ENCODE data around the gene ZNF853. TPM values are rescaled to one million over a fixed set of nuclear protein-coding genes. Genes with fewer than 3 reads are reported as not detected.
A peak's percentile ranks its signal among the peaks of the same experiment; 100 is the strongest.

Gene ZNF853
- total and polyA plus RNA-seq, 10 of the 15 experiments (the other 5 are each of a cell fraction or from before 2014, with no cell fraction given): 0.04 to 0.26 (median 0.05) TPM; not detected in 4

- TF ChIP-seq RAD51 (IDR thresholded peaks at IDR 0.05): no peak
- peak; percentile 26; the same call in 1 of the 2 replicates for TF ChIP-seq RUNX3 (IDR thresholded peaks at IDR 0.05; ENCODE audit: low read length)
- TF ChIP-seq YY1 (IDR thresholded peaks at IDR 0.05; ENCODE audit: low read depth, low read length): 0 out of 2 replicates have a peak, but pooled peaks have one; percentile 28
- no peak for TF ChIP-seq ETV6 (conservative IDR thresholded peaks at IDR 0.05 in 1 of 2, IDR thresholded peaks at IDR 0.05 in 1 of 2; ENCODE audit: borderline replicate concordance in 1 of 2, low read depth in 1 of 2)
- TF ChIP-seq STAT3 (IDR thresholded peaks at IDR 0.05; ENCODE audit: low read depth, low read length): no peak
- TF ChIP-seq PRDM15 (CRISPR knock-in tag; IDR thresholded peaks at IDR 0.05): no peak
- TF ChIP-seq ZBTB40 (IDR thresholded peaks at IDR 0.05; ENCODE audit: borderline replicate concordance): no peak
- peak; percentile 53; the same call in 1 of the 2 replicates for TF ChIP-seq ESRRA (IDR thresholded peaks at IDR 0.05; ENCODE audit: low read length)
- no peak for TF ChIP-seq FOS (IDR thresholded peaks at IDR 0.05; ENCODE audit: borderline replicate concordance, extremely low read depth, insufficient read length)
- TF ChIP-seq, protein P1, sequence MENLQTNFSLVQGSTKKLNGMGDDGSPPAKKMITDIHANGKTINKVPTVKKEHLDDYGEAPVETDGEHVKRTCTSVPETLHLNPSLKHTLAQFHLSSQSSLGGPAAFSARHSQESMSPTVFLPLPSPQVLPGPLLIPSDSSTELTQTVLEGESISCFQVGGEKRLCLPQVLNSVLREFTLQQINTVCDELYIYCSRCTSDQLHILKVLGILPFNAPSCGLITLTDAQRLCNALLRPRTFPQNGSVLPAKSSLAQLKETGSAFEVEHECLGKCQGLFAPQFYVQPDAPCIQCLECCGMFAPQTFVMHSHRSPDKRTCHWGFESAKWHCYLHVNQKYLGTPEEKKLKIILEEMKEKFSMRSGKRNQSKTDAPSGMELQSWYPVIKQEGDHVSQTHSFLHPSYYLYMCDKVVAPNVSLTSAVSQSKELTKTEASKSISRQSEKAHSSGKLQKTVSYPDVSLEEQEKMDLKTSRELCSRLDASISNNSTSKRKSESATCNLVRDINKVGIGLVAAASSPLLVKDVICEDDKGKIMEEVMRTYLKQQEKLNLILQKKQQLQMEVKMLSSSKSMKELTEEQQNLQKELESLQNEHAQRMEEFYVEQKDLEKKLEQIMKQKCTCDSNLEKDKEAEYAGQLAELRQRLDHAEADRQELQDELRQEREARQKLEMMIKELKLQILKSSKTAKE (IDR thresholded peaks at IDR 0.05; ENCODE audit: low read depth, poor library complexity, severe bottlenecking): no peak
- TF ChIP-seq SREBF1 (IDR thresholded peaks at IDR 0.05; ENCODE audit: low read length): no peak
- TF ChIP-seq RAD21 (IDR thresholded peaks at IDR 0.05; ENCODE audit: insufficient read depth, low read depth, low read length): peak; percentile 36
- TF ChIP-seq NBN (IDR thresholded peaks at IDR 0.05): no peak
- TF ChIP-seq, protein P2, sequence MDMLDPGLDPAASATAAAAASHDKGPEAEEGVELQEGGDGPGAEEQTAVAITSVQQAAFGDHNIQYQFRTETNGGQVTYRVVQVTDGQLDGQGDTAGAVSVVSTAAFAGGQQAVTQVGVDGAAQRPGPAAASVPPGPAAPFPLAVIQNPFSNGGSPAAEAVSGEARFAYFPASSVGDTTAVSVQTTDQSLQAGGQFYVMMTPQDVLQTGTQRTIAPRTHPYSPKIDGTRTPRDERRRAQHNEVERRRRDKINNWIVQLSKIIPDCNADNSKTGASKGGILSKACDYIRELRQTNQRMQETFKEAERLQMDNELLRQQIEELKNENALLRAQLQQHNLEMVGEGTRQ (IDR thresholded peaks at IDR 0.05; ENCODE audit: borderline replicate concordance, low read depth, low read length): no peak
- no peak; the same call in 1 of the 2 replicates for TF ChIP-seq ELK1 (IDR thresholded peaks at IDR 0.05; ENCODE audit: low read depth, low read length)
- no peak for TF ChIP-seq BCL11A (IDR thresholded peaks at IDR 0.05; ENCODE audit: low read depth, low read length)
- no peak for TF ChIP-seq PML (IDR thresholded peaks at IDR 0.05; ENCODE audit: low read length)
- no peak for TF ChIP-seq TBL1XR1 (IDR thresholded peaks at IDR 0.05; ENCODE audit: low read depth, low read length)
These were observed 22.3 kb downstream of the ZNF853 start (continued) for GRCh38 chr7:6637544-6638229.
